ENCODE measurements around the gene SPPL2B. TPM values are rescaled to one million over a fixed set of nuclear protein-coding genes. Genes with fewer than 3 reads are reported as not detected.

The SPPL2B gene
- total RNA-seq, 1 donor from 2014 or later: 52.3 TPM

DNA sequence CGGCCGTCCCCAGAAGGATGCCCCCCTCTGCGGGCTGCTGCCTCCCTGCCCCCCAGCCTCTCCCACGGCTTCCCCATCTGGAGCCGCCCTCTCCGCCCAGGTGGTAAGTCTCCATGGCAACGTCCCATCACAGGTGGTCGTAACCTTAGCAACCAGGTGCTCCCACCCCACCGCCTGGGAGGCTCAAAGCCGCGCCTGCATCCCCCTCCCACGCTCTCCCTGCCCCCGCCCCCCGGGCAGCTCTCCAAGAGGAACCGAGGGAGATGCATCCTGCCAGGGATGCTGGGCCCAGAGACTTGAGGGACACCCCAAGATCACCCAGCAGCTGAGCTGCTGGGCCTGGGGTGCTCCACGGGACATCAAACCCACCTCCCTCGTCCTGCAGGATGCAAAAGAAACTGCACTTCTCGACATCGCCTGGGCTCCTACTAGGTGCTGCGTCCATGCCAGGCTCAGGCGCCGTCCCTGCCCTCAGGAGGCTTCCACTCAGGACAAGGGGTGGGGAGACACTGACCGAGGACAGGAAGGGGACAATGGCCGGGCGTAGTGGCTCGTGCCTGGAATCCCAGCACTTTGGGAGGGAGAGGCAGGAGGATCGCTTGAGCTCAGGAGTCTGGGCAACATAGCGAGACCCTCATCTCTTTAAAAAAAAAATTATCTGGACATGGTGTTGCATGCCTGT lies 15.5 kb upstream of the SPPL2B start:
- Histone ChIP-seq H3K4me1 (peaks cover 11% of the 10 kb centered on the region), H3K27me3 (ENCODE audit: low read depth) (peaks cover 57% of the 10 kb centered on the region), H3K9me3 (no peaks in the 10 kb centered on the region), H3K4me3 (no peak overlapping the region), H3K27ac (no peak overlapping the region), H3K36me3 (no peaks in the 10 kb centered on the region)
- TF ChIP-seq, protein P1, sequence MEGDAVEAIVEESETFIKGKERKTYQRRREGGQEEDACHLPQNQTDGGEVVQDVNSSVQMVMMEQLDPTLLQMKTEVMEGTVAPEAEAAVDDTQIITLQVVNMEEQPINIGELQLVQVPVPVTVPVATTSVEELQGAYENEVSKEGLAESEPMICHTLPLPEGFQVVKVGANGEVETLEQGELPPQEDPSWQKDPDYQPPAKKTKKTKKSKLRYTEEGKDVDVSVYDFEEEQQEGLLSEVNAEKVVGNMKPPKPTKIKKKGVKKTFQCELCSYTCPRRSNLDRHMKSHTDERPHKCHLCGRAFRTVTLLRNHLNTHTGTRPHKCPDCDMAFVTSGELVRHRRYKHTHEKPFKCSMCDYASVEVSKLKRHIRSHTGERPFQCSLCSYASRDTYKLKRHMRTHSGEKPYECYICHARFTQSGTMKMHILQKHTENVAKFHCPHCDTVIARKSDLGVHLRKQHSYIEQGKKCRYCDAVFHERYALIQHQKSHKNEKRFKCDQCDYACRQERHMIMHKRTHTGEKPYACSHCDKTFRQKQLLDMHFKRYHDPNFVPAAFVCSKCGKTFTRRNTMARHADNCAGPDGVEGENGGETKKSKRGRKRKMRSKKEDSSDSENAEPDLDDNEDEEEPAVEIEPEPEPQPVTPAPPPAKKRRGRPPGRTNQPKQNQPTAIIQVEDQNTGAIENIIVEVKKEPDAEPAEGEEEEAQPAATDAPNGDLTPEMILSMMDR (IDR thresholded peaks at IDR 0.05): no peak
- ATAC-seq (no peak), DNase-seq (no peak)
- intact Hi-C loops (cut with DNase I): no loop called here

DNA sequence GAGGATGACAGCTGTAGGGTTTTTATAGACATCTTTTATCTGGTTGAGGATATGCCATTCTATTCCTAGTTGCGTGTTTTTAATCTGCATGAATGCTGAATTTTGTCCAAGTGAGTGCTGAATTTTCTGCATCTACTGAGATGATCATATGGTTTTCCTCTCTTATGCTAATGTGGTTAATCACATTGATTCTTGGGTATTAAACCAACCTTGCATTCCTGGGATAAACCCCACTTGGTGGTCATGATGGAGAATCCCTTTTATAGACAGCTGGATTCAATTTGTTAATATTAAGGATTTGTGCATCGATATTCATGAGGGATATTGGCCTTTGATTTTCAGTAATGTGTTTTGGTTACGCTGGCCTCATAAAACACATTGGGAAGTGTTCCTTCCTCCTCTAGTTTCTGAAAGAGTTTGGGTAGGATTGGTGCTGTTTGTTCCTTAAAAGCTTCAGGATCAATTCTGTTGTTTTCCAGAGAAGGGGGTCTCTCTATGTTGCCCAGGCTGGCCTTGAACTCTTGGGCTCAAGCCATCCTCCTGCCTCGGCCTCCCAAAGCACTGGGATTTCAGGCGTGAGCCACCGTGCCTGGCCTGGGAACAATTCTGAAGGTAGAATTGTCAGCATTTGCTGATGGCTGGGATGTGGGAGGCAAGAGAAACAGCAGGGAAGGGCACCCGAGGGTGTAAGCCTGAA lies 13.2 kb upstream of the SPPL2B start:
- Histone ChIP-seq H3K27ac (peak overlapping the region; percentile 46), H3K4me3 (no peak overlapping the region), H3K27me3 (ENCODE audit: low read depth) (peaks cover 35% of the 10 kb centered on the region), H3K36me3 (no peaks in the 10 kb centered on the region), H3K9me3 (no peaks in the 10 kb centered on the region), H3K4me1 (peaks cover 11% of the 10 kb centered on the region)
- DNase-seq (no peak), ATAC-seq (no peak)
- intact Hi-C loops (cut with DNase I): no loop called here
- TF ChIP-seq, protein P1 (IDR thresholded peaks at IDR 0.05): no peak

DNA sequence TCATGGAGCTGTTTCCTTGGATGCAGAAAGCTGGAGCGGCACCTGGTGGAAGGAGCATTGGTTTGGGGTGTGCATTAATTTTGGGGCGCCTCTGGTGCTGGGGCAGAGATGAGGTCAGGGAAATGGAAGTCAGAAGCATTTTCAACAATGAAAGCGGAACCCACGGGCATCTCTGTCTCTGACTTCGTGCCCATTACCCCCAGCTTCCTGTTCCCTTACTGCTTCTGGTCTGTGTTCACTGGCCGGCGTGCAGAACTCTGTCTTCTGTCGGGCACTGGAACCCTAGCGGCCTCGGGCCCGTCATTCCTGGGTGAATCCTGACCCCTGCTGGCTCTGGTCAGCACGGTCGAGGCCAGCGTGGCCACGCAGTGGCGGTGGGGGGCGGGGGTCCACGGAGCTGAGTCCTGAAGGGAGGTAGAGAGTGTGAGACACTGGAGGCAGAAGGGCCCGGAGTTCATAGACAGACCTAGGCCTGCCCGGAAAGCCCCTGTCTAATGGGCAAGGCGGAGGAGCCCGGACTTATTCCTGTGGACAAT lies 12.6 kb upstream of the SPPL2B start:
- peak; percentile 88 for DNase-seq
- peak; percentile 89 to 91 for ATAC-seq
- TF ChIP-seq, protein P1 (IDR thresholded peaks at IDR 0.05): peak; percentile 68

DNA sequence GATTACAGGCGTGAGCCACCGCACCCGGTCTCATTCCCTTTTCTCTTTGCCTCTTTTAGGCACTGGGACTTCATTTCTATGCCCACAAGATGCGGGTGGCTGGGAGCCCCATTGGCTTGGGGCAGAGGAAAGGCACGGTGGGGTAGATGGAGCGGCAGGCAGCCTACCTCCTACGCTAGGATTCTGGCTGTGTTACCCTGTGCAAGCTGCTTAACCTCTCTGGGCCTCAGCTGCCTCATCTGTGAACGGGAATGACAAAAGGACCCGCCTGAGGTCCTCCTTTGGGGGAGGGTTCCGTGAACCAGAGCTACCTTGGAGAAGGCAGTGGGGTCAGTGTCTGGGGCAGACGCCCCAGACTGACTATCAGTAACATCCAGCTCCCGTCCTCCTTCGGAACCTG lies 11.2 kb upstream of the SPPL2B start:
- H3K27me3 ChIP-seq (ENCODE audit: low read depth): peaks cover 17% of the 10 kb centered on the region
- no peak overlapping the region for H3K4me3 ChIP-seq
- no peaks in the 10 kb centered on the region for H3K9me3 ChIP-seq
- intact Hi-C loops (cut with DNase I): no loop called here
- DNase-seq (no peak), ATAC-seq (no peak)
- TF ChIP-seq, protein P1 (IDR thresholded peaks at IDR 0.05): no peak
- no peak overlapping the region for H3K27ac ChIP-seq
- peaks cover 11% of the 10 kb centered on the region for H3K4me1 ChIP-seq
- peaks cover 12% of the 10 kb centered on the region for H3K36me3 ChIP-seq

More for the DNA sequence above, 12.6 kb upstream of the SPPL2B start:
- no peaks in the 10 kb centered on the region for H3K36me3 ChIP-seq
- peaks cover 29% of the 10 kb centered on the region for H3K27me3 ChIP-seq (ENCODE audit: low read depth)
- intact Hi-C loops (cut with DNase I): no loop called here
- H3K27ac ChIP-seq: peak overlapping the region; percentile 46
- peaks cover 11% of the 10 kb centered on the region for H3K4me1 ChIP-seq
- H3K9me3 ChIP-seq: no peaks in the 10 kb centered on the region
- H3K4me3 ChIP-seq: no peak overlapping the region

DNA sequence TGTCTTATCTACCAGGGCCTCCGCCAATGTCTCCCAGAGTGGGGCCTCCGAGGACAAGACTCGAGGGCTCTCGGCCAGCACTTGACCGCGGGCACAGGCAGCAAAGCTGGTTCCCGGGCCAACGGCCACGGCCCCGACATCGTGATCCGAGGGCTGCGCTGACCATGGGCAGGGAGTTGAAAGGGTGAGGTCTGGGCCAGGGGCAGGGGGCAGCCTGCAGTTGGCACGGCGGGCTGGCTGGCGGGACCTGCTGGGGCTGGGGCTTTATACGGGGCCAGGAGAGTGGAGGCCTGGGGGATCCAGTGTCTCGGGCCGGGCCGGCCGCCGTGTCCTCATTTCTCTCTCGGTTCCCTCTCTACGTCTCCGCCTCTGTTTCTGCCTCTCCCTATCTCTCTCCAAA lies 10.7 kb upstream of the SPPL2B start:
- Histone ChIP-seq H3K9me3 (no peaks in the 10 kb centered on the region), H3K4me1 (peaks cover 11% of the 10 kb centered on the region), H3K27ac (no peak overlapping the region), H3K4me3 (no peak overlapping the region), H3K36me3 (peaks cover 17% of the 10 kb centered on the region), H3K27me3 (ENCODE audit: low read depth) (peaks cover 12% of the 10 kb centered on the region)
- TF ChIP-seq, protein P1 (IDR thresholded peaks at IDR 0.05): no peak
- no peak for ATAC-seq
- intact Hi-C loops (cut with DNase I): no loop called here
- DNase-seq: no peak

Measured in lower lobe of right lung (tissue), 2 donors.